Upper lobe of left lung (tissue), 4 donors: ENCODE results near the gene SMG7.

Experiments used
- EP300 ChIP-seq, 4 donors: sonication (generic); formaldehyde crosslinking; IDR thresholded peaks; one replicate each; pipeline ENCODE4 v1.5.1; 2017; ENCODE audit warnings: antibody characterized with exemption in 4 of 4, control low read depth in 2 of 4
- POLR2AphosphoS5 ChIP-seq, 2 donors: sonication (generic); formaldehyde crosslinking; IDR thresholded peaks; one replicate each; pipeline ENCODE4 v1.5.1; 2017; ENCODE audit warnings: antibody characterized with exemption in 2 of 2
- TF ChIP-seq, protein P1 (sequence below), 6 experiments: fragments of 450-650 bp in 4 of 6; fragments of 200-600 bp in 2 of 6; sonication (generic) in 2 of 6; IDR thresholded peaks; one replicate each; pipeline ENCODE4 v1.5.1; 2016 to 2019; ENCODE audit warnings: antibody characterized with exemption in 6 of 6

DNA sequence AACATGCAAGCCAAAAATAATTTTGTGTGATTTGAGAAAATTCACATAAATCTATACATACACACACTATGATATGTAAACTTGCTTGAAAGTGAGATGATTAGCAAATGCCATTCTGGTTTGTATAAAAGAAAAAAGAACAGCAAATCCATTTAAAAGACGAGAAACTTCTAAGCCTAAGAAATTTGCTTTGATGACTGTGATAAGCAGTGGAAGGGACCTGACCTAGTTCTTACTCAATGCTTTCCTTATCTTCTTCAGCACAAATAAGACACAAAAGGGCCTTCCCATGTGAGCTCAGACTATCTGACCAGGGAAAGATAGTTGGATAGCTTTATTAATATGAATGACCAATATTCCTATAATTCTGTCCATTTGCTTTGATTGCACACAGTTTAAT, 28.8 kb upstream of the SMG7 start:
- TF ChIP-seq, protein P1, sequence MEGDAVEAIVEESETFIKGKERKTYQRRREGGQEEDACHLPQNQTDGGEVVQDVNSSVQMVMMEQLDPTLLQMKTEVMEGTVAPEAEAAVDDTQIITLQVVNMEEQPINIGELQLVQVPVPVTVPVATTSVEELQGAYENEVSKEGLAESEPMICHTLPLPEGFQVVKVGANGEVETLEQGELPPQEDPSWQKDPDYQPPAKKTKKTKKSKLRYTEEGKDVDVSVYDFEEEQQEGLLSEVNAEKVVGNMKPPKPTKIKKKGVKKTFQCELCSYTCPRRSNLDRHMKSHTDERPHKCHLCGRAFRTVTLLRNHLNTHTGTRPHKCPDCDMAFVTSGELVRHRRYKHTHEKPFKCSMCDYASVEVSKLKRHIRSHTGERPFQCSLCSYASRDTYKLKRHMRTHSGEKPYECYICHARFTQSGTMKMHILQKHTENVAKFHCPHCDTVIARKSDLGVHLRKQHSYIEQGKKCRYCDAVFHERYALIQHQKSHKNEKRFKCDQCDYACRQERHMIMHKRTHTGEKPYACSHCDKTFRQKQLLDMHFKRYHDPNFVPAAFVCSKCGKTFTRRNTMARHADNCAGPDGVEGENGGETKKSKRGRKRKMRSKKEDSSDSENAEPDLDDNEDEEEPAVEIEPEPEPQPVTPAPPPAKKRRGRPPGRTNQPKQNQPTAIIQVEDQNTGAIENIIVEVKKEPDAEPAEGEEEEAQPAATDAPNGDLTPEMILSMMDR (IDR thresholded peaks at IDR 0.05): no peak
- TF ChIP-seq EP300 (IDR thresholded peaks at IDR 0.05) (no peak), POLR2AphosphoS5 (IDR thresholded peaks at IDR 0.05) (no peak)
